ENCODE results near the gene CNTNAP2.

GRCh38 chr7:146554556-146554955, 438.0 kb downstream of the CNTNAP2 start:
- no peak for TF ChIP-seq CTCF (IDR thresholded peaks at IDR 0.05; ENCODE audit: insufficient read depth, low read length, poor library complexity, severe bottlenecking)
- TF ChIP-seq EZH2phosphoT487 (conservative IDR thresholded peaks at IDR 0.05; ENCODE audit: low read length): no peak
